T-helper 1 cell (primary cell): Measurements from ENCODE around the gene LCOR.
"Not testable (repeated sequence)": the region's sequence is repeated elsewhere in the genome, so short reads cannot be mapped to it uniquely, and the experiment has no call there.

Experiments
- DNase-seq, 5 donors: peaks; one replicate each; pipeline ENCODE4 v3.0.0-alpha.2; 2012 to 2020
- total RNA-seq, 4 donors: gene quantifications; one replicate each; lab custom pipeline; 2026; lab: John Stamatoyannopoulos, UW

LCOR gene
- total RNA-seq: 111 to 124 (median 117) reads per million in 4 donors

DNA sequence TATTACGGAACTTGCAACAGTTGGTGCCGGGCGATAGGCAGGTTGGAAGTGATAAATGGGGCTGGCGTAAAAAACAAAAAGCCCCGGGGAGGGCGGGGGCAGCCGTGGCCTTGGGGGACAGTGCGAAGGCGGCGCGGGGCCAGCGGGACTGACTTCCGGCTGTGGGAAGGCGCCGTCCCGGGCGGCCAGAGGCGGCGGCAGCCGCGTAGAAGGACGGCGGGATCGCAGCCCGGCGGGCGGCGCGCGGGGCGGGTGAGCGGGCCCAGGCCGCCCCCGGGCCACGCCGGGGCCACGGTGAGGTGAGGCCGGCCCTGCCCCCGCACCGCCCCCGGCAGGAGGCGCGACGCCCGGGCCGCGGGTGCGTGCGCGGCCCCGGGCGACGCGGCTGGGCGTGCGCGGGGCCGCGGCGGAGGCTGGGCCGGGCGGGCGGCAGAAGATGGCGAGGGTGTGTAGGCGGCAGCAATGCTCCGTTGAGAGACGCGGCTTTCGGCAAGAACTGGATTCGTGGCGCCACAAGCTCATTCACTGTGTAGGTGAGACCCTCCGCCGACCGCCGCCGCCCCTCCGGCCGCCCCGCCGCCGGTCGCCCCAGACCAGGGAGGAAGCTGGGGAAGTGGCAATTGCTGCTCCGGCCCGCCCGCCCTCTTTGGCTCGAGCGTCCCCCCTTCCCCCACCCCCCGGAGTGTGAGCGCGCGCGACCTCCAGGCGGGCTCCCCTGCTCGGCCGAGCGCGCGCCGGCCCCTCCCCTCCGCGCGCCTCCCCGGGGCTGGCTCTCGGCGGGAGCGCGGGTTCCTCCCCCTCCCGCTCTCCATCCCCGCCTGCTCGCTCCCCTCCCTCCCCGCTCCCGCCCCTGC is at the start of gene LCOR:
LCOR (plus strand) TSS at position 432 of the 854 bp plus-strand sequence. CDS start 116,760 bp downstream, outside the sequence.
- peak; percentile 65 to 87 (median 73) for DNase-seq

DNA sequence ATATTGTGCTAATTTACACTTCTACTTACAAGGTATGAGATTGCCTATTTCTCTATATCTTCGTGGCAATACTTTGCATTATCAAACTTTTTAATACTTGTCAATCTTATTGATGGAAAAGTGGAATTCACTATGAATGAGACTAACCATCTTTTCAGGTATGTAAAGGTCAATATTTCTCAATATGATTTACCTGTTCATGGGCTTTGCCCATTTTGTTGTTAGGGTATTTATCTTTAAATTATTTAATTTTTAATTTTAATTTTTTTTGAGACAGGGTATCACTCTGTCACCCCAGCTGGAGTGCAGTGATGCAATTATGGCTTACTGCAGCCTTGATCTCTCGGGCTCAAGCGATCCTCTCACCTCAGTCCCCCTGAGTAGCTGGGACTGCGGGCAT is 47.8 kb upstream of the LCOR start:
- DNase-seq: no peak

GRCh38 chr10:96789571-96790108 is 42.5 kb upstream of the LCOR start:
- DNase-seq: no peak

DNA sequence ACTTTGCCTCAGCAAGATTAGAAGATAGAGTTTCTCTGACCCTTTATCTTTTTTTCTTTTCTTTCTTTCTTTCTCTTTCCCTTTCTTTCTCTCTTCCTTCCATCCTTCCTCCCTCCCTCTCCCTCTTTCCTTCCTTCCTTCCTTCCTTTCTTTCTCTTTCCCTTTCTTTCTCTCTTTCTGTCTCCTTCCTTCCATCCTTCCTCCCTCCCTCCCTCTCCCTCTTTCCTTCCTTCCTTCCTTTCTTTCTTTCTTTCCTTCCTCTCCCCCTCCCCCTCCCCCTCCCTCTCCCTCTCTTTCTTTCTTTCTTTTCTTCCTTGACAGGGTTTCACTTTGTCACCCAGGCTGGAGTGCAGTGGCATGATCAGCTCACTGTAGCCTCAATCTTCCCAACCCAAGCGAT is 40.2 kb upstream of the LCOR start:
- no peak for DNase-seq

DNA sequence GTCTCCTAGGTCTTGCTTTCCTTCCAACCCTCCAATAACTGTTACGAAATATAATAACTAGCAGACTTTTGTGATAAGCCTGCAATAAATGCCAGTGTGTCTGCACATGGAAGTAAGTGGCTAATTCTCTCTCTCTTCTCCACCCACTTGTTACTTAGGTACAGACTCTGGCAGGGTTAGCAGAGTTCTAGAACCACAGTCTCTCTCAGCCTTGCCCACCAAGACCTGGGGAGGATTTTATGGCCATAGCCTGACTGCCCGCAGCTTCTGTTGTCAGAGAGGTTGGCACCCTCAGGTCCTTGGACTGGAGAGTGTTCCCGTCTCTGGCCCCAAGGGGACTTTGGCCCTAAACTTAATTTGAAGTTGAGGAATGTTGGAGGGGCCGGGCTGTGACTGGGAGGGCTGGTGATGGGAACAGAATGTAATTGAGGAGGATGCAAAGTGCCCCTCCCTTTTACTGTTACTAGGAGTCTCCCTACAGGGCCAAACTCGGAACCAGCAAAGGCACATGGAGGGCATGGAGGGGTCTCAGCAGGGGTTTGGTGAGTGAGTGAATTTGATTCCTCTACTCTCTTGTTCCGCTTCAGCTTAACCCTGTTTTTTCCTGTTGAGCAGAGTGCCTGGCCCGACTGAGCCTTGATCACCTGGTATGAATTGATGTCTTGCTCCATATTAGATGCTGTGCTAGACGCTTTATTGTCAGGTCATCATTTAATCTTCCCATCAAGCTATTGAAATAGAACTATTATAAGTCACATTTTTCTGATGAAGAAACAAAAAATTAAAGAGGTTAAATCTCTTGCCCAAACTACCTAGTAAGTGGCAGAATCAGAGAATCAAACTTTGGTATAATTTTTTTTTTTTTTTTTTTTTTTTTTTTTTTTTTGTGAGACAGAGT is 37.0 kb upstream of the LCOR start:
- DNase-seq: no peak

- DNase-seq: no peak
Measured at GRCh38 chr10:96797485-96797884, 34.6 kb upstream of the LCOR start.

DNA sequence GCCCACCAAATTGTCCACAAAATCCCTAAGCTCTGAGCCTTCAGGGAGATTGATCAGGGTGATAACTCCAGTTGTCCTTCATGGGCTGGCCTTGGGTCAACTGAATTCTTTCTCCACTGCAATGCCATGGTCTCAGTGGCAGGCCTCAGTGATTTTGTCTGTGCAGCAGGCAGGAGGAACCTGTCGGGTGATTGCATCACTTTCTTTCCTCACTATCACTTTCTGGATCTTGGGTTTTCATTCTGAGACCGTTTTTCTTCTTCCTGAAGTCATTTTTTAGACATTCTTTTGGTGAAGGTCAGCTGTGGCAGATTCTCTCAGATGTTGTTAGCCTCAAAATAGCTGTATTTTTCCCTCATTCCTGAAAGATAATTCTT is 28.8 kb upstream of the LCOR start:
- DNase-seq: no peak

DNA sequence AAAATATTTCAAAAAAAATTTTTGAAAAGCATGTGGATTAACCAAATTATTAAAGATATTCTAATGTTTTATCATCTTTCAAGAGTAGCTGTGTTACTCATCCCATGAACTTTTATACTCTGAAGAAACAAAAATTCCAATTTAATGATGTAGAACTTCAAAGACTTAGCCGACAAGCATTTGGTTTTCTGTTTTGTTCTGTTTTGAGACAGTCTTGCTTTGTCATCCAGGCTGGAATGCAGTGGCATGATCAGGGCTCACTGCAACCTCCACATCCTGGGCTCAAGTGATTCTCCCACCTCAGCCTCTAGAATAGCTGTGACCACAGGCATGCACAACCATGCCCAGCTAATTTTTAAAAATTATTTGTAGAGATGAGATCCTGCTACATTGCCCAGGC is 17.8 kb upstream of the LCOR start:
- no peak for DNase-seq

DNA sequence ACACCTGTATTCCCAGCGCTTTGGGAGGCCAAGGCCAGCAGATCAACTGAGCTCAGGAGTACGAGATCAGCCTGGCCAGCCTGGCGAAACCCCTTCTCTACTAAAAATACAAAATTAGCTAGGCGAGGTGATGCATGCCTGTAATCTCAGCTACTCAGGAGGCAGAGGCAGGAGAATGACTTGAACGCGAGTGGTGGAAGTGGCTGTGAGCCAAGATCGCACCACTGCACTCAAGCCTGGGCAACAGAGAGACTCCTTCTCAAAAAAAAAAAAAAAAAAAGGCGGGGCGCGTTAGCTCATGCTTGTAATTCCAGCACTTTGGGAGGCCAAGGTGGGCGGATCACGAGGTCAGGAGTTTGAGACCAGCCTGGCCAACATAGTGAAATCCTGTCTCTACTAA is 13.1 kb upstream of the LCOR start:
- DNase-seq: not testable (repeated sequence)

GRCh38 chr10:96820765-96821164 is 11.3 kb upstream of the LCOR start:
- DNase-seq: no peak

DNA sequence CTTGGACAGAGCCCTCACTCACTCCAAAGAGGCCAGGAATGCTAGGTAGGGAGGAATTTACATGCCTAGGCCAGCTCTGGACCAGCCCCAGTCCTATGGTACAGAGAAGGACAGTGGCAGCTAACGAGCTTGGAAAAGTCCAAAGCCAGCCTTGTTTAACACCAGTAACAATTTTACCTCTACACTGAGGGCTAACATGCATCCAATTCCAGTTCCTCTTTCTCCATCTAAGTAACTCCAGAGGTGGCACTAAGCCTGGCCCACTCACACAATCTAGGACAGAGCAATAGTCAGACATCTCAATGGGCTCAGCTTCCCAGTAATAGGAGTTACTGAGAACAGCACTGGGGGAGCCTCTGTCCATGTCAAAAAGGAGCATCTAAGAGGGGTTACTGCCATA is 5.7 kb upstream of the LCOR start:
- no peak for DNase-seq

DNA sequence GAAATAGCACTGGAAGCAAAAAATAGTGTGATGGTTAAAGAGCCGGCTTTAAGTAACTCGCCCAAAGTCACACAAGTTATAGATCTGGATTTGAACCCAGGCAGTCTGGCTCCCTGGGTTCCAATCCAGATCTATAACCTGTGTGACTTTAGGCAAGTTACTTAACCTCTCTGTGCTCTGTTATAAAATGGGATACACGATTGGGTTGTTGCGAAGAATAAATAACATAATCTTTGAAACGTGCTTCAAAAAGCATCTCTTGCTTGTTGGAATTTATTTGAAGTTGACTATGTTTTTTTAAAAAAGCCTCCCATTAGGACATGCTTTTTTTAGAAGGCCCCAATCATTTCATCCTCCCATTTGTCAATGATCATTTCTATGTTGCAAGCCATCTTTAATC is 3.5 kb upstream of the LCOR start:
- no peak for DNase-seq

GRCh38 chr10:96829029-96829773 is 2.9 kb upstream of the LCOR start:
- no peak for DNase-seq

- peak; percentile 45 to 82 (median 68) for DNase-seq
Measured at GRCh38 chr10:96830511-96831199, 1.4 kb upstream of the LCOR start.

GRCh38 chr10:96831200-96831866 is 765 bp upstream of the LCOR start:
- no peak for DNase-seq

GRCh38 chr10:96832721-96833219 is 672 bp downstream of the LCOR start:
- peak; percentile 76 to 86 (median 81) for DNase-seq

- DNase-seq: peak in 2 of 5 donors; percentile 9 to 13
Measured at GRCh38 chr10:96833220-96834001, 1.3 kb downstream of the LCOR start.

GRCh38 chr10:96834120-96834519 is 2.0 kb downstream of the LCOR start:
- DNase-seq: no peak

DNA sequence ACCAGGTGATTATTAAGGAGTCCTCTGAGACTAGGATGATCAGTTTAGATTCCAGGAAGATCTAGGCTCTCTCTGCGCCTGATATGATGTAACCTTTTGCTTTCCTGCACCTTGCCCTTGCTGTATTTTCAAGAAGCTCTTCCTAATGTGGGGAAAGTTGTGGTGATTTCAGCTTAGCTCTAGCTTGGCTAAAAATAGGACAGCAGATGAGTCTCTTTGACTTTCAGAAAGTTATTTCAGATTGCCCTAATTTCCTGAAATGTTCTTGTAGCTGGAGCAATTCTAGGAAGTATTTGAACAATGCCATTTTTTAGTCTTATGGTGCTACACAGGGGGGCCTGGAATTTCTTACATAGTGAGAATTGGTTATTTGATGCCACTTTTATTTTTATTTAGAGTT is 3.8 kb downstream of the LCOR start:
- DNase-seq: no peak

GRCh38 chr10:96838529-96838928 is 6.4 kb downstream of the LCOR start:
- no peak for DNase-seq
